LNCAP (cell line): ENCODE data around the gene GAGE12G.
"Not testable (repeated sequence)": the region's sequence is repeated elsewhere in the genome, so short reads cannot be mapped to it uniquely, and the experiment has no call there.

Source experiments
- TF ChIP-seq, protein P1 (sequence below): fragments of 450-650 bp; IDR thresholded peaks from 2 replicates; pipeline ENCODE4 v1.5.1; 2017; ENCODE audit warnings: mild to moderate bottlenecking

Gene GAGE12G, protein sequence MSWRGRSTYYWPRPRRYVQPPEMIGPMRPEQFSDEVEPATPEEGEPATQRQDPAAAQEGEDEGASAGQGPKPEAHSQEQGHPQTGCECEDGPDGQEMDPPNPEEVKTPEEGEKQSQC

DNA sequence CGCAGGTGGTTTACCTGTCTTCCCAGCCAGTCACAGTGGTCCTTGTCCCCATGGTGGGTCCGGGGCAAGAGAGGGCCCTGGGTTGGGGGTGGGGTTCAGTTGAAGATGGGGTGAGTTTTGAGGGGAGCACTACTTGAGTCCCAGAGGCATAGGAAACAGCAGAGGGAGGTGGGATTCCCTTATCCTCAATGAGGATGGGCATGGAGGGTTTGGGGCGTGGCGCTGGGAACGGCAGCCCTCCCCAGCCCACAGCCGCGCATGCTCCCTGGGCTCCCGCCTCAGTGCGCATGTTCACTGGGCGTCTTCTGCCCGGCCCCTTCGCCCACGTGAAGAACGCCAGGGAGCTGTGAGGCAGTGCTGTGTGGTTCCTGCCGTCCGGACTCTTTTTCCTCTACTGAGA lies at the start of gene GAGE12G:
TSS of gene GAGE12G (plus strand) at position 301 of the 400 bp plus-strand sequence. CDS start 1,155 bp downstream, outside the sequence.
- TF ChIP-seq, protein P1, sequence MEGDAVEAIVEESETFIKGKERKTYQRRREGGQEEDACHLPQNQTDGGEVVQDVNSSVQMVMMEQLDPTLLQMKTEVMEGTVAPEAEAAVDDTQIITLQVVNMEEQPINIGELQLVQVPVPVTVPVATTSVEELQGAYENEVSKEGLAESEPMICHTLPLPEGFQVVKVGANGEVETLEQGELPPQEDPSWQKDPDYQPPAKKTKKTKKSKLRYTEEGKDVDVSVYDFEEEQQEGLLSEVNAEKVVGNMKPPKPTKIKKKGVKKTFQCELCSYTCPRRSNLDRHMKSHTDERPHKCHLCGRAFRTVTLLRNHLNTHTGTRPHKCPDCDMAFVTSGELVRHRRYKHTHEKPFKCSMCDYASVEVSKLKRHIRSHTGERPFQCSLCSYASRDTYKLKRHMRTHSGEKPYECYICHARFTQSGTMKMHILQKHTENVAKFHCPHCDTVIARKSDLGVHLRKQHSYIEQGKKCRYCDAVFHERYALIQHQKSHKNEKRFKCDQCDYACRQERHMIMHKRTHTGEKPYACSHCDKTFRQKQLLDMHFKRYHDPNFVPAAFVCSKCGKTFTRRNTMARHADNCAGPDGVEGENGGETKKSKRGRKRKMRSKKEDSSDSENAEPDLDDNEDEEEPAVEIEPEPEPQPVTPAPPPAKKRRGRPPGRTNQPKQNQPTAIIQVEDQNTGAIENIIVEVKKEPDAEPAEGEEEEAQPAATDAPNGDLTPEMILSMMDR: not testable (repeated sequence)

DNA sequence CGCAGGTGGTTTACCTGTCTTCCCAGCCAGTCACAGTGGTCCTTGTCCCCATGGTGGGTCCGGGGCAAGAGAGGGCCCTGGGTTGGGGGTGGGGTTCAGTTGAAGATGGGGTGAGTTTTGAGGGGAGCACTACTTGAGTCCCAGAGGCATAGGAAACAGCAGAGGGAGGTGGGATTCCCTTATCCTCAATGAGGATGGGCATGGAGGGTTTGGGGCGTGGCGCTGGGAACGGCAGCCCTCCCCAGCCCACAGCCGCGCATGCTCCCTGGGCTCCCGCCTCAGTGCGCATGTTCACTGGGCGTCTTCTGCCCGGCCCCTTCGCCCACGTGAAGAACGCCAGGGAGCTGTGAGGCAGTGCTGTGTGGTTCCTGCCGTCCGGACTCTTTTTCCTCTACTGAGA lies 38.3 kb upstream of the GAGE12G start, which contains the start of gene GAGE12C:
TSS of gene GAGE12C (plus strand) at position 301 of the 400 bp plus-strand sequence. CDS start 1,155 bp downstream, outside the sequence.
- TF ChIP-seq, protein P1: not testable (repeated sequence)

DNA sequence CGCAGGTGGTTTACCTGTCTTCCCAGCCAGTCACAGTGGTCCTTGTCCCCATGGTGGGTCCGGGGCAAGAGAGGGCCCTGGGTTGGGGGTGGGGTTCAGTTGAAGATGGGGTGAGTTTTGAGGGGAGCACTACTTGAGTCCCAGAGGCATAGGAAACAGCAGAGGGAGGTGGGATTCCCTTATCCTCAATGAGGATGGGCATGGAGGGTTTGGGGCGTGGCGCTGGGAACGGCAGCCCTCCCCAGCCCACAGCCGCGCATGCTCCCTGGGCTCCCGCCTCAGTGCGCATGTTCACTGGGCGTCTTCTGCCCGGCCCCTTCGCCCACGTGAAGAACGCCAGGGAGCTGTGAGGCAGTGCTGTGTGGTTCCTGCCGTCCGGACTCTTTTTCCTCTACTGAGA lies 28.8 kb upstream of the GAGE12G start, which contains the start of gene GAGE12D:
TSS of gene GAGE12D (plus strand) at position 301 of the 400 bp plus-strand sequence. CDS start 1,155 bp downstream, outside the sequence.
- TF ChIP-seq, protein P1: not testable (repeated sequence)

DNA sequence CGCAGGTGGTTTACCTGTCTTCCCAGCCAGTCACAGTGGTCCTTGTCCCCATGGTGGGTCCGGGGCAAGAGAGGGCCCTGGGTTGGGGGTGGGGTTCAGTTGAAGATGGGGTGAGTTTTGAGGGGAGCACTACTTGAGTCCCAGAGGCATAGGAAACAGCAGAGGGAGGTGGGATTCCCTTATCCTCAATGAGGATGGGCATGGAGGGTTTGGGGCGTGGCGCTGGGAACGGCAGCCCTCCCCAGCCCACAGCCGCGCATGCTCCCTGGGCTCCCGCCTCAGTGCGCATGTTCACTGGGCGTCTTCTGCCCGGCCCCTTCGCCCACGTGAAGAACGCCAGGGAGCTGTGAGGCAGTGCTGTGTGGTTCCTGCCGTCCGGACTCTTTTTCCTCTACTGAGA lies 19.2 kb upstream of the GAGE12G start, which contains the start of gene GAGE12E:
TSS of gene GAGE12E (plus strand) at position 301 of the 400 bp plus-strand sequence. CDS start 1,155 bp downstream, outside the sequence.
- TF ChIP-seq, protein P1: not testable (repeated sequence)

DNA sequence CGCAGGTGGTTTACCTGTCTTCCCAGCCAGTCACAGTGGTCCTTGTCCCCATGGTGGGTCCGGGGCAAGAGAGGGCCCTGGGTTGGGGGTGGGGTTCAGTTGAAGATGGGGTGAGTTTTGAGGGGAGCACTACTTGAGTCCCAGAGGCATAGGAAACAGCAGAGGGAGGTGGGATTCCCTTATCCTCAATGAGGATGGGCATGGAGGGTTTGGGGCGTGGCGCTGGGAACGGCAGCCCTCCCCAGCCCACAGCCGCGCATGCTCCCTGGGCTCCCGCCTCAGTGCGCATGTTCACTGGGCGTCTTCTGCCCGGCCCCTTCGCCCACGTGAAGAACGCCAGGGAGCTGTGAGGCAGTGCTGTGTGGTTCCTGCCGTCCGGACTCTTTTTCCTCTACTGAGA lies 9.7 kb upstream of the GAGE12G start, which contains the start of gene GAGE12F:
TSS of gene GAGE12F (plus strand) at position 301 of the 400 bp plus-strand sequence. CDS start 1,155 bp downstream, outside the sequence.
- TF ChIP-seq, protein P1: not testable (repeated sequence)

DNA sequence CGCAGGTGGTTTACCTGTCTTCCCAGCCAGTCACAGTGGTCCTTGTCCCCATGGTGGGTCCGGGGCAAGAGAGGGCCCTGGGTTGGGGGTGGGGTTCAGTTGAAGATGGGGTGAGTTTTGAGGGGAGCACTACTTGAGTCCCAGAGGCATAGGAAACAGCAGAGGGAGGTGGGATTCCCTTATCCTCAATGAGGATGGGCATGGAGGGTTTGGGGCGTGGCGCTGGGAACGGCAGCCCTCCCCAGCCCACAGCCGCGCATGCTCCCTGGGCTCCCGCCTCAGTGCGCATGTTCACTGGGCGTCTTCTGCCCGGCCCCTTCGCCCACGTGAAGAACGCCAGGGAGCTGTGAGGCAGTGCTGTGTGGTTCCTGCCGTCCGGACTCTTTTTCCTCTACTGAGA lies 9.4 kb downstream of the GAGE12G start, which contains the start of gene GAGE12H:
TSS of gene GAGE12H (plus strand) at position 301 of the 400 bp plus-strand sequence. CDS start 1,155 bp downstream, outside the sequence.
- TF ChIP-seq, protein P1: not testable (repeated sequence)

DNA sequence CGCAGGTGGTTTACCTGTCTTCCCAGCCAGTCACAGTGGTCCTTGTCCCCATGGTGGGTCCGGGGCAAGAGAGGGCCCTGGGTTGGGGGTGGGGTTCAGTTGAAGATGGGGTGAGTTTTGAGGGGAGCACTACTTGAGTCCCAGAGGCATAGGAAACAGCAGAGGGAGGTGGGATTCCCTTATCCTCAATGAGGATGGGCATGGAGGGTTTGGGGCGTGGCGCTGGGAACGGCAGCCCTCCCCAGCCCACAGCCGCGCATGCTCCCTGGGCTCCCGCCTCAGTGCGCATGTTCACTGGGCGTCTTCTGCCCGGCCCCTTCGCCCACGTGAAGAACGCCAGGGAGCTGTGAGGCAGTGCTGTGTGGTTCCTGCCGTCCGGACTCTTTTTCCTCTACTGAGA lies 19.0 kb downstream of the GAGE12G start, which contains the start of gene GAGE2A:
TSS of gene GAGE2A (plus strand) at position 301 of the 400 bp plus-strand sequence. CDS start 1,155 bp downstream, outside the sequence.
- TF ChIP-seq, protein P1: not testable (repeated sequence)
